ENCODE measurements around the gene PKHD1. TPM values are rescaled to one million over a fixed set of nuclear protein-coding genes. Genes with fewer than 3 reads are reported as not detected.

Gene PKHD1
- total RNA-seq, 1 donor from 2014 or later: 0.06 TPM

- DNase-seq (ENCODE audit: extremely low read depth, low read depth, low spot score): no peak
Observed at GRCh38 chr6:51574040-51574439, 513.4 kb downstream of the PKHD1 start.

- DNase-seq (ENCODE audit: extremely low read depth, low read depth, low spot score): no peak
Observed at GRCh38 chr6:51571168-51571567, 516.2 kb downstream of the PKHD1 start.

GRCh38 chr6:51570168-51570921, 517.1 kb downstream of the PKHD1 start:
- DNase-seq (ENCODE audit: extremely low read depth, low read depth, low spot score): no peak

- no peak for DNase-seq (ENCODE audit: extremely low read depth, low read depth, low spot score)
Observed at GRCh38 chr6:51569594-51569993, 517.8 kb downstream of the PKHD1 start.

GRCh38 chr6:51568771-51569170, 518.6 kb downstream of the PKHD1 start:
- no peak for DNase-seq (ENCODE audit: extremely low read depth, low read depth, low spot score)

- no peak for DNase-seq (ENCODE audit: extremely low read depth, low read depth, low spot score)
Observed at GRCh38 chr6:51565472-51565871, 521.9 kb downstream of the PKHD1 start.

Other genes starting within 250 kb of the PKHD1 start
- not detected in 2 replicates for gene IL17A, start 98.8 kb upstream of the PKHD1 start, total RNA-seq
- not detected in 2 replicates for gene IL17F, start 156.9 kb upstream of the PKHD1 start, total RNA-seq
- 37.6 and 45.4 TPM in 2 replicates for gene MCM3, start 197.1 kb upstream of the PKHD1 start, total RNA-seq

Measured in glomerular endothelial cell (primary cell).